Skeletal muscle tissue (tissue), 4 donors: ENCODE results near the gene PMFBP1. TPM values are rescaled to one million over a fixed set of nuclear protein-coding genes. Genes with fewer than 3 reads are reported as not detected.

Source experiments
- H3K27ac ChIP-seq: one replicate; pipeline ENCODE4 v1.7.0; 2013; ENCODE audit warnings: mild to moderate bottlenecking, low read depth, low read length, inconsistent platforms
- H3K27me3 ChIP-seq, 3 donors: one replicate each; pipeline ENCODE4 v1.7.0; 2013; ENCODE audit warnings: low read length in 3 of 3; ENCODE audit not compliant: control insufficient read depth in 3 of 3, insufficient read depth in 3 of 3
- H3K36me3 ChIP-seq, 3 donors: one replicate each; pipeline ENCODE4 v1.7.0; 2013; ENCODE audit warnings: low read length in 3 of 3; ENCODE audit not compliant: control insufficient read depth in 3 of 3, insufficient read depth in 3 of 3
- H3K4me1 ChIP-seq, 3 donors: one replicate each; pipeline ENCODE4 v1.7.0; 2013; ENCODE audit warnings: low read length in 3 of 3, mild to moderate bottlenecking in 3 of 3; ENCODE audit not compliant: control insufficient read depth in 3 of 3, insufficient read depth in 3 of 3
- H3K4me3 ChIP-seq, 3 donors: one replicate each; pipeline ENCODE4 v1.7.0; 2013; ENCODE audit warnings: low read length in 3 of 3
- H3K9ac ChIP-seq, 3 donors: one replicate each; pipeline ENCODE4 v1.7.0; 2013; ENCODE audit warnings: low read length in 3 of 3, mild to moderate bottlenecking in 3 of 3, moderate library complexity in 2 of 3, low read depth in 1 of 3
- H3K9me3 ChIP-seq, 3 donors: one replicate each; pipeline ENCODE4 v1.7.0; 2013; ENCODE audit warnings: low read length in 3 of 3; ENCODE audit not compliant: control insufficient read depth in 3 of 3
- total RNA-seq: library from RNA; depleted of rRNA; stranded (reverse); fragments of >200 nt; gene quantifications from one replicate; pipeline ENCODE4 v1.2.3, GENCODE V29; 2014
- donor health status: Osteomylitis.

PMFBP1 gene
- total RNA-seq, 1 donor from 2014 or later: not detected

DNA sequence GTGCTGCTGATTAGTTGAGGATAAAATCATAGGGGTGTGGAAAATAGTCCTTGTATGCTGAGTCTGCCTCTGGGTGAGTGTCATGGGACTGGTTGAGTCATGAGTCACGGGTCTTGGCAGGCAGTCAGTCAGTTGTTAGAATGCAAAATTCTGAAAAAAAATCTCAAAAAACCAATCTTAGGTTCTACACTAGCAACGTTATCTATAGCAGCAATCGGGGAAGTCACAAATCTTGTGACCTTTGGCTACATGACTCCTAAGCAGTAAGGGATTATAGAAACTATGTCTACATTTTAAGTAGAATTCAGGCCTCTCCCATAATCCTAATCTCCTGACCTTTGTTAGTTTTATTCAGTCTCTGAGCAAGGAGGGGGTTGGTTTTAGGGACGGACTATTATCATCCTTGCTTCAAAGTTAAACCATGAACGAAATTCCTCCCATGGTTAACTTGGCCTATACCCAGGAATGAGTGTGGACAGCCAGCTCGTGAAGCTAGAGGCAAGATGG, 18.0 kb upstream of the PMFBP1 start:
- H3K9ac ChIP-seq: no peak overlapping the region
- H3K4me1 ChIP-seq: no peaks in the 10 kb centered on the region
- H3K4me3 ChIP-seq: no peak overlapping the region
- H3K27me3 ChIP-seq: no peaks in the 10 kb centered on the region
- no peaks in the 10 kb centered on the region for H3K36me3 ChIP-seq
- no peaks in the 10 kb centered on the region for H3K9me3 ChIP-seq
- no peak overlapping the region for H3K27ac ChIP-seq

- Histone ChIP-seq H3K27ac (no peak overlapping the region), H3K27me3 (no peaks in the 10 kb centered on the region), H3K4me1 (no peaks in the 10 kb centered on the region), H3K36me3 (no peaks in the 10 kb centered on the region), H3K4me3 (no peak overlapping the region), H3K9me3 (no peaks in the 10 kb centered on the region), H3K9ac (no peak overlapping the region)
These were observed 16.6 kb upstream of the PMFBP1 start for GRCh38 chr16:72188541-72188940.

GRCh38 chr16:72187551-72187950, 15.6 kb upstream of the PMFBP1 start:
- no peaks in the 10 kb centered on the region for H3K9me3 ChIP-seq
- H3K27me3 ChIP-seq: no peaks in the 10 kb centered on the region
- H3K4me3 ChIP-seq: no peak overlapping the region
- no peak overlapping the region for H3K27ac ChIP-seq
- H3K4me1 ChIP-seq: no peaks in the 10 kb centered on the region
- no peak overlapping the region for H3K9ac ChIP-seq
- no peaks in the 10 kb centered on the region for H3K36me3 ChIP-seq

- no peak overlapping the region for H3K9ac ChIP-seq
- H3K9me3 ChIP-seq: no peaks in the 10 kb centered on the region
- H3K27ac ChIP-seq: no peak overlapping the region
- H3K4me3 ChIP-seq: no peak overlapping the region
- no peaks in the 10 kb centered on the region for H3K27me3 ChIP-seq
- H3K4me1 ChIP-seq: peaks cover 0 to 4% (median 0%) of the 10 kb centered on the region in 3 donors
- H3K36me3 ChIP-seq: no peaks in the 10 kb centered on the region
These were observed 11.0 kb upstream of the PMFBP1 start for GRCh38 chr16:72182976-72183375.

DNA sequence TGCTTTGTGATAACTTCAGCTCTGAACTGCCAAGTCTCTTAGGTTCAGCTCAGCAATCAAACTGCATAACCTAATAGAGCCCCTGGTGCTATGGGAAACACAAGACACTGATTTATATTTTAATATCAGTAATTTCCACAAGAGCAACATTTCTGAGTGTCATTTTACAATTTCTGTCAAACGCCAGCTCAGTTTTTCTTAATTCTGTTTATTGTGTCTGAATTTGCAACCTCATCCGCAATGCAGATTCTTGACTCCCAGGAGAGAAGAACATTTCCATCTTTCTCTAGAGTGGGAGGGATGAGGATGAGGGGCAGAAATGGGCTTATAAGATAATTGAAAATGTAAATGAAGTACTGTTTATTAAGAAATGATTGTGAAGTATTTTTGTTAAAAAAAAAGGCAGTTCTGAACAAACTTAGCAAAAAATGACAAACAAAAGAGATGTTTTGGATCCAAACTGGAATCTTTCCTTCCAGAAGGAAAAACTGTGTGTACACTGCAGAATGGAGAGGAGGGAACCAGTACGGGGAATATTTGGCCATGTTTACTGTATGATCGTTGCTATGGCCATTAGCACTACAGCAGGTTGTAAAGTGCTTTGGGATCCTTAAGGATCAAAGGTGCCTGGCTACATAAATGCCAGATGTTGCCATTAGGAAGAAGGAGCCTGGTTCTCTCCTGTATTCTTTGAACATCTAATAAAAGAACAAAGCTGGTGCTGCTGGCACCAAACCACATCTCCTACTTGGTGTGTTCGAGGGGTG, 7.4 kb upstream of the PMFBP1 start:
- no peak overlapping the region for H3K9ac ChIP-seq
- no peaks in the 10 kb centered on the region for H3K36me3 ChIP-seq
- peaks cover 0 to 4% (median 0%) of the 10 kb centered on the region in 3 donors for H3K4me1 ChIP-seq
- H3K4me3 ChIP-seq: no peak overlapping the region
- H3K9me3 ChIP-seq: no peaks in the 10 kb centered on the region
- H3K27me3 ChIP-seq: no peaks in the 10 kb centered on the region
- no peak overlapping the region for H3K27ac ChIP-seq

DNA sequence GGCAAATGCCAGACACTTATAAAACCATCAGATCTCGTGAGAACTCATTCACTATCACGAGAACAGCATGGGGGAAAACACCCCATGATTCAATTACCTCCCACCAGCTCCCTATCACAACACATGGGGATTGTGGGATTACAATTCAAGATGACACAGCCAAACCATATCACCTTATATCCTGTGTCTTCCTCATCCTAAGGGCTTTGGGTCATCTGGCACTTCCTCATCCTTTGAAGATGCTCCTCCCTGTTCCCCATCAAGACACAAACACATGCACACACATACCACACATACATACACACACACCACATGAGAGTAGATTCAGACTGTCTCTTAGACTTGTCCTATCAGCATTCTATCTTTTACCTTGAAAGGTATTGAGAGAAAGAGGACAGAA, 2.8 kb upstream of the PMFBP1 start:
- Histone ChIP-seq H3K36me3 (no peaks in the 10 kb centered on the region), H3K27me3 (no peaks in the 10 kb centered on the region), H3K9me3 (no peaks in the 10 kb centered on the region), H3K4me1 (no peaks in the 10 kb centered on the region), H3K4me3 (no peak overlapping the region), H3K9ac (no peak overlapping the region), H3K27ac (no peak overlapping the region)

DNA sequence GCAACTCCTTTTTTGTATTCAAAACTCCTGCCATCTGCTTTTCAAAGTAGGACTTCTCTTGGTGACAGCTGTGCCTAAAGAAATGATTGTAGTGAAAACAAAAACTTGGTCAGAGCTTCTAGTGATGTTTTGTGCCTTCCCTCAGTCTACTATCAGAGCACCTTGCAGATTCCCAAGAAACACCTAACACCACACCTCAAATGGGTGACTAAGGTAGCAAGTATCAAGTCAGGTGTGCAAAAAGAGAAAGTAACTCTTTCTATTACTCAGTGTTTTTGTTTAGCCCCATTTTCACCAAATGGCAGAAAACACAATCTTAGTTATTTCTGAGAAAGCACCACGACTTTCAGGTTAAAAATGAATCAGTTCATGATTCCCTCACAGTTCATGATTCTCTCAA, 2.0 kb upstream of the PMFBP1 start:
- H3K9ac ChIP-seq: no peak overlapping the region
- no peak overlapping the region for H3K27ac ChIP-seq
- H3K4me3 ChIP-seq: no peak overlapping the region
- H3K36me3 ChIP-seq: no peaks in the 10 kb centered on the region
- H3K4me1 ChIP-seq: no peaks in the 10 kb centered on the region
- no peaks in the 10 kb centered on the region for H3K27me3 ChIP-seq
- no peaks in the 10 kb centered on the region for H3K9me3 ChIP-seq

DNA sequence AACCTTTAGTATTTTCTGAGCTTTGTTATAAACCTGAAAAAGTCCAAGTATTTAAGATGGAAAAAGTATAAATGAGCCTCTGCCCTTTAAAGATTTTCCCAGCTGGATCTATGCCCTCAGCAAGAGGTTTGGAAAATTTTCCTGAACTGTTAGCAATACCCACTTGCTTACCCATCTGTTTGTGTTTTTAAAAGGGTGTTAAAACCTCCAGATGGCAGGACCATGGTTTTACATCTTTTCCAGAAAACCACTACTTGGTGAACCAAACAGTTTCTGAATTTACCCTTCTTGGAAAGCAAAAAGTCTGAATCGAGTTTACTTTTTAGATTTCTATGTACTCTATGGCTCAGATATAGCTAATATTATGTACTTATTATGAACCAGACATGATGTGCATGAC, 719 bp downstream of the PMFBP1 start:
- H3K27ac ChIP-seq: no peak overlapping the region
- H3K4me1 ChIP-seq: no peaks in the 10 kb centered on the region
- H3K36me3 ChIP-seq: no peaks in the 10 kb centered on the region
- H3K27me3 ChIP-seq: no peaks in the 10 kb centered on the region
- no peak overlapping the region for H3K9ac ChIP-seq
- H3K4me3 ChIP-seq: no peak overlapping the region
- no peaks in the 10 kb centered on the region for H3K9me3 ChIP-seq

GRCh38 chr16:72169708-72170107, 2.2 kb downstream of the PMFBP1 start:
- Histone ChIP-seq H3K4me3 (no peak overlapping the region), H3K36me3 (no peaks in the 10 kb centered on the region), H3K4me1 (no peaks in the 10 kb centered on the region), H3K27ac (no peak overlapping the region), H3K9ac (no peak overlapping the region), H3K9me3 (no peaks in the 10 kb centered on the region), H3K27me3 (no peaks in the 10 kb centered on the region)

DNA sequence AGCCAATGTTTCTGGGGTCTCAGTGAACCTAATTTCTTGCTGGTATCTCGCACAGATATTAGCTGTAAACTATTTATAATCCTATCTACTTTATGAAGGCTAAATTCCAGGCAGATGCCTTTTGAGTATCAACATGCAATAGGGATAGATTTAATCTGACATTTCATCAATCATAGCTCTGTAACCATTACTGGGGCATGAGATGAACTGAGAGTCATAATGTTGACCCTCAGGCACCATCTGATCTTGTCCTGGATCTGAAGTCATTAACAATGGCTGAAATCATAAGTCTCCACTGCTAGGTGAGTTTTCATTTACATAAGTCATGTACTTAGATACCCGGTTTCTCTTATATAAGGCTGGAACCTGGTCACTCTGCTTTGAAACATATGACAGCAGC, 3.6 kb downstream of the PMFBP1 start:
- Histone ChIP-seq H3K27me3 (peaks cover 0 to 3% (median 0%) of the 10 kb centered on the region in 3 donors), H3K27ac (no peak overlapping the region), H3K4me1 (no peaks in the 10 kb centered on the region), H3K9ac (no peak overlapping the region), H3K4me3 (no peak overlapping the region), H3K9me3 (no peaks in the 10 kb centered on the region), H3K36me3 (no peaks in the 10 kb centered on the region)
